GM18858 (cell line): ENCODE data around the gene NFE2L3.
"Not testable (repeated sequence)": the region's sequence is repeated elsewhere in the genome, so short reads cannot be mapped to it uniquely, and the experiment has no call there.

Source experiments
- ATAC-seq: cut with Tn5 transposase; IDR thresholded peaks from one replicate; pipeline ENCODE4 v1.9.1; 2021; ENCODE audit not compliant: unreplicated experiment

The NFE2L3 gene

DNA sequence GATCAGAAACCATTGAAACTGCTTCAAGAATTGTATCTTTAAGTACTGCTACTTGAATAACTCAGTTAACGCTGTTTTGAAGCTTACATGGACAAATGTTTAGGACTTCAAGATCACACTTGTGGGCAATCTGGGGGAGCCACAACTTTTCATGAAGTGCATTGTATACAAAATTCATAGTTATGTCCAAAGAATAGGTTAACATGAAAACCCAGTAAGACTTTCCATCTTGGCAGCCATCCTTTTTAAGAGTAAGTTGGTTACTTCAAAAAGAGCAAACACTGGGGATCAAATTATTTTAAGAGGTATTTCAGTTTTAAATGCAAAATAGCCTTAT lies 33.8 kb downstream of the NFE2L3 start:
- ATAC-seq = no peak

DNA sequence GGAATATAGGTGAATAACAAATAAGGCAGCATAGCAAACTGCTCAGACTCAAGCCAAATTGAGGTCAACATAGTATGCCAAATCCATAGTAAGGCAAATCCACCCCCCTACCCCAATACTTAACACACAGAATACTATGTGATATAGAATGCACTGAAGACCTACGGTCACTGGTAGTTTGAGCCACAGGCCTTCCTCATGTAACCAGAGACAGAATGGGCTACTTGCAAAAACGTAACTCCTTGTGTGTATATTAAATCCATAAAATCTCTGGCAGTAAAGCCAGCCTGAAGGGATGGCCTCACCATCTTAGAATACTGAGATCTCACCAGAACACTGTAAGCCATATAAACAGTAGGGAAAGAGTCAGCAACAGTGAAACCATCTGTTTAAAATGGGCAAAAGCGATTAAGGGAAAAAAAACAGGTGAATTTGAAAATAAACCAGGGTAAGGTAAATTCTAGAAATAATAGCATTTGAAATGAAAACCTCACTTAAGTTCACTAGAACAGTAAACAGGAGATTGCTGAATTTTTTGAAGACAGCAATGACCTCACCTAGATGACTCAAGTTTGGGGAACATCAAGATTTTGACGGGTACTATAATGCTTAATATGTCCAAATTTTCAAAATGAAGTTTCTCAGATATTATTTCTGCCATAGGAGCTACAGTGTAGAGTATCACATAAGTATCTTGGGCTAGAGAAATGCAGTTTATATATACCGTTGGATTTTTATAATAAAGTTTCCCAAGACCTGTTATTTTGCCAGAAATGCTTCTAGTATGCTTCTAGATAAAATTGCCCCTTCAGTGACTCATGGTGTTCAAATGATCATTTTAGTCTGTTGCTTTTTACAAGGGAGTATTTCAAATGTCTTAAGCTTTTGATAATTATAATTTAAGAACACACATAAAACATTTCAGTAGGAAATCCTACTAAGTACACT lies 34.6 kb downstream of the NFE2L3 start:
- no peak for ATAC-seq

DNA sequence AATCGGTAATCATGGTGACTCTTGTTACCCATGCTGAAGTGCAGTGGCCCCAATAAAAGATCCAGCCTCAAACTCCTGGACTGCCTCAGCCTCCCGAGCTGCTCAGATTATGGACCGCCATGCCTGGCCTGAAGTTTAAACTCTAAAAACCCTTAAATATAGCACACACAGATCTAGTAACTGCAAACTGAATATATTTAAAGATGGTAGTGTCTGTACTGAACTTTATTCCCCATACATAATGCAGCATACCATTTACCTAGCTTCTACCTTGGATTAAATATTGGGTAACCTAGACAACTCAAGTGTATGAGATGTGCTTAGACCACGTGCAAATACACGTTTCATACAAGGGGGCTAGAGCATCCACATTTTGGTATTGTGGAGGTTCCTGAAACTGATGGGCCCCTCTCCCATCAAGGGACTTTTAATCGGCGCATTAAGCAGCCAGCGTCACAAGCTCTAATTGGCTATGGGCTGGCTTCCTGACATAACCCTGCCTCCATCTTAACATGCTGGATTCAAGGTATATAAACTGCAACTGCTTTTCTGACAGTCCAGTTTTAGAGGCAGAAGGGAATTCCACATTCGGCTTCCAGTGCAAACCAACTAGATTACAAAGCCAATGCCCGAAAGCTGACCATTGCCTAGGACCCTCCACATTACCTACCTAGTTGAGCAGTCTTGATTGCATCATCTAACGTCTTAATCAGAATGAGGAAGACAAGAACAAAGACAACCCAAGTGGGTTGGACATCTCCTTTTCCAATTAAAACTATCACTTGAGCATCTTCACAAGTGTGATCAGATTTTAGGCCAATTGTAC lies 35.6 kb downstream of the NFE2L3 start:
- no peak for ATAC-seq

DNA sequence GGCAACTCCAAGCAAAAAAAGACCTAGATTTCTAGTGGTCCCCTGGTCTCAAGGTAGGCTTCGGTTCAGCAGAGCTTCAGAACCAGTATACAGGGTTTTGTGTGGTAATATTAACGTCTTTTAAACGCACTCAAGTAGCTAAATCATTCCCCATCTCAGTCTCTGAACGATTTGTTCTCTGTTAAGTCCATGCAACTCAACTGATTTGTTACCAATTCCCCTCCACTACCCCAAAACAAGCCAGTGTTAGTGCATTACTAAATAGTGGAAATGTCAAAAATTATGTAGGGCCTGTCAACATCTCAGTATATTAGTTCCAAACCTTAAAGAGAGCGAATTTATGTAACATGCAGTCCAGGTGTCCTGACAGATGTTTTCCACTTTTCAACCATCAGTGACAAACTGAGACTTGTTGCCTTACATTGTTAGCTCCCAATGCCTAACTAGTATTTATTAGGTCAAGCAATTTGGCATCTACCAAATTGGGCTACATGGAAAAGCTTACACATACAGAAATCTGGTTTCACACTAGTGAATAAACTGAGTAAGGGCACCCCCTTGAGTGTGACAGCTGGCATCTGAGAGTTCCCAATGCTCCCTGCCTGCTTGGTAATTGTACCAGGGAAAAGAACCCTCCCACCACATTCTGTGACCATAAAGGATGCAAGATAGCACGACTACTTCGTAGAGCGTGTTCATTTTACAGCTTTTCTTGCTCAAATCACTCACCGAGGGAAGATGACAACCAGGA lies 36.4 kb downstream of the NFE2L3 start:
- ATAC-seq = no peak

DNA sequence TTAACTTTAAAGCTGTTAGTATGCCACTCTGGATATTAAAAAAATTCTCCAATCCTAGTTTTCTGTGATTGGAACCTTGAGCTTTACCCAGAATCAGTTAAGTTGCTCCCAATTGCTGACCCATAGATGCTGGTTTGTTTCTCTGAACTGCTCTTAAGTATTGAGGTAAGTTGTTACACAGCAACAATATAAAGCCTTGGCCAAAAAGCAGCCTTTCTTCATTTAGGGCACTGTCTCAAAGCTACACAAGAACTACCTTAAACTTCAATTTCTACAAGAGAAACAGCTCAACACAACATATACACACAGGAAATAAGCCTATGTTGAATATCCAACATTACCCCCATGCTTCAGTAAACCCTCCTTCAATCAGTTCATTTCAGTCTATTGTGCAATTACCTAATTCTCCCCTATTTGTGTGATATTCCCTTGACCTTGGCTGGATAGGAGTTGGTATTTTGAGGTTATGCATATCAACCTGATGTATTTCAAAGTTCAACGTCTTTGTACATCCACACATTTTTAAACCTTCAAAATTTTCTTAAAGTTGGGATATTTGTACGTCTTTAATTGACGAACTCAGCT lies 37.1 kb downstream of the NFE2L3 start:
- ATAC-seq = no peak

DNA sequence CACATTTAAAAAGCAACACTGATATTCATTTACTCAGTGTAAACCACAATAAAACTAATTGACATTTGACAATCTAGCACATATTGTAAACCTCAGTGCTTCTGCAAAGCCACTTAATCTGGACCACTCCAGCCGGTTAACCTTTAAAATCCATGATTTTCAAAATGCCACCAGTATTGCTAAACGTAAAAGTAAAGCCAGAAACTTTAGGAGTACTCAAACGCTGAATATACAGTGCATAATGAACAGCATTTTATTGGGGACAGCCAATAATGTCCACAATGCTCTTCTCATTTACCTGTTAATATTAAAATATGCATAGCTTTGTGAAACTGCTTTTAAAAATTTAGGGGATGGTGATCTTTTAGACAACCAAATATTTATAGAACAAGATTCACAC lies 37.7 kb downstream of the NFE2L3 start:
- ATAC-seq = no peak

DNA sequence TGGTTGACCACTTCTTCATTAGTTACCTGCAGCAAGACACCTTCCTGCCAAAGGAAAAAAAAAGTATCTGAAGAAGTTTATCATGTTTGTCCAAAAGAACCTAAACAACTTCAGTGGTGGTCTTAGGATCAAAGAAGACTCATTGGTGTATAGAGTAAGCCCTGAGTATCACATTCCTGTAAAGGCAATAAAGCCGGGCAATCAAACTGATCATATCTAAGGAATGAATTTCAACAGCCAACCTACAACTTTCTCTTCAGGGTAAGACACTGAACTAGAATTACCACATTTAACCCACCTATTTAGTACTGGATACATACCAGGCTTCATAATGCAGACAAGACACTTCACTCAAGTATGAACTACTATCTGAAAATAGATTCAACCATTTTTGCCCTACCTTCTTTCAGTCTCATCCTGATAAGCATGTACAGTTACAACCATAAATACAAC lies 38.4 kb downstream of the NFE2L3 start:
- no peak for ATAC-seq

DNA sequence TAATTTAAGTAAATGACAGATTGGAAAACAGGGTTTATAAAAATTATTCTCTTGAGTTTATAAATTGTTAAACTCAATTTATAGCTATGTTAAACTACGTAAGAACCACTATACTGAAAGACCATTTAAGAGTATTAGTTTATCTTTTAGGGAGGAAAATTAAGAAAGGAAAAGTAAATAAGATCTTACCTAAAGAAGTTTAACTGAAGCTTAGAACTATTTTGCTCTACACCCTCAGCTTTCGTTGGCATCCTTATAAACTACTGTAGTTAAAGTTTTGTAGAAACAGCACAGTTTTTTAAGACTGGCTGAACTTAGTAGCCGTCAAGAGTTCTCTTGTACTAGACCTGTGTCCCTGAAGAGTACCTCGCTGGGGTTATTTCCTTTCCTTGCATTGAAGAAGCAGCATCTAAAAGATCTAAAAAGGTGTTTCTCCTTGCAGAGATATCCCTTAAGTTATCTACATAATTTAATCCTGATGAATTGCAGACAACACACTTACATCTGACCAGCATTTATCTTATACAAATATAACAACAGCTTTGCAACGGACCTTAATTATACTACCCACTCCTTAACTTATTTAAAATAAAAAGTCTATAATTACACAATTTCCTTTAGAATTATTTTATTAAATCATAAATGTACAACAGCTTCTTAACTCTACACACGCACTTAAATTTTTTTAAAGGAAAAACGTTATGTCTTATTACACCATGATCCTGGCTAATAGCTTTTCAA lies 39.4 kb downstream of the NFE2L3 start:
- ATAC-seq = no peak

DNA sequence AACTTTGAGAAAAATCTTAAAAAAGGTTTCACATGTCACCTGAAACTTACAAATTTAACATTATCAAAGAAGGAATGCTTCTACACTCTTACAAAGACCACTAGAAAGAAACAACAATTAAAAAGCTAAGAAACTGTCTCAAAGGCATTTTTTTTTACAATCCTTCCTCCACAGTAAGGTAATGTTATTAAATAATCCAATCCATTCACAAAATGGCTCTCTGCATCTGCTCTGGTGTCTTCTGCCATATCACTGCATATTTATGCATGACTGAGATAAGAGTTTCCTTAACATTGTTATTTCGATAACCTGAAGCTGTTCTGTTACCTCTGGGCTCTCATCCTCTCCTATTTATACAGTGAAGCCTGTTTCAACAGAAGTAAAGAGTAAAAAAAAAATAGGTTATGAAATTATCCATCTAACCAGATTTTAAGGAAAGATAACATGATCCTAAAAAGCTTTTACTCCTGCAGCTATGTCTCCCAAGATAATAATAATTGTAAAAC lies 40.0 kb downstream of the NFE2L3 start:
- no peak for ATAC-seq

DNA sequence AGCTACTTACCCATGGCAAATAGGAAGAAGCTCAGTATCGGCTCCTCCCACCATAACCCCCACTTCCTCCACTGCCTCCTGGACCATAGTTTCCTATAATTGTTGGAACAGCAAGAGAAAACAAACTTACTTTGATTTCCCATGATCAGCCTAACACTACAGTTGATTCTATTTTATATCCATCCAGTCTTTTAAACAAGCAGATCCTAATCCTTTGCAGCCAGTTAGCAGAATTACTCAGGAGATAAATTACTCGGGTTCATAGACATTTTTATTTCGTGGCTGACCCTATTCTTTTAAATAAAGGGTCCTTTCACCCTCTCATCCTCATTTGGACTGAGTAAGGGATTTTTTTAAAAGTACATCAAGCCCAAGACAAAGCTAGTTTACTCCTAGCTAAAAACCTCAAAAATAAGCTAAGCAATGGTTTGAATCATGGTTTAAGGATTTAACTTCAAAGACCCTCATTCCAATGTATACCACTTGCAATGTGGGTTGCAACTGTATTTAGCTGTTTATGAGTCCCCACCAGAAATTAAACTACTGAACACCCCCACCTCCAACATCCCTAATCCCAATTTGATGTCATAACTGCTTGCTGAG lies 40.6 kb downstream of the NFE2L3 start:
- no peak for ATAC-seq

DNA sequence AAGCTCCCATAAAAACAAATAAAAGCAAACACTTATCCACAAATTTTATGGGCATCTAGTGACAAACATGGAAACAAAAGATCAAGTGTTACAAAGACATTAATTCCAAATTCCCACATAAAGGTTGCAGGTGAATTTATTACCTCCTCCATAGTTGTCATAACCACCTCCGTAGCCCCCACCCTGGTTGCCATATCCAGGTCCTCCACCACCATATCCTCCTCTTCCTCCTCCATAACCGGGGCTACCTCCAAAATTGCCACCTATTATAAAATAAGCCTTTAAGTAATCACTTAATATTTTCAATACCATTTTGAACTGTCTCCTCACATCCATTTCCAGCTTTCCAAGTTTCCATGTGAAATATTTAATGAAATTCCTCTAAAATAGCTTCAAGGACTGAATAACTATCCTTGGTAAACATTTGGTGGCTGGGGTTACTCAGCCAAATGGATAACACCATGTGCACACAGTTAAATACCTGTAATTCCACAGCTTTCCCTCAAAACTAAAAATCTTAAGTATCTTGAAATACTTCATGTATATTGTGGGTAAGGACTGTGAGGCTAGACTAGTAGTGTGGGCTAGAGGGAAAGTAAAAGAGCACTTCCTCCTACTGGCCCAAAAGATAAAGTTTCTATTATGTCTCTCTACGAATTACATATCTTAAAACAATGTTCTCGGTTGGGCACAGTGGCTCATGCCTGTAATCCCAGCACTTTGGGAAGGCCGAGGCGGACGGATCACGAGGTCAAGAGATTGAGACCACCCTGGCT lies 41.6 kb downstream of the NFE2L3 start:
- ATAC-seq = no peak

DNA sequence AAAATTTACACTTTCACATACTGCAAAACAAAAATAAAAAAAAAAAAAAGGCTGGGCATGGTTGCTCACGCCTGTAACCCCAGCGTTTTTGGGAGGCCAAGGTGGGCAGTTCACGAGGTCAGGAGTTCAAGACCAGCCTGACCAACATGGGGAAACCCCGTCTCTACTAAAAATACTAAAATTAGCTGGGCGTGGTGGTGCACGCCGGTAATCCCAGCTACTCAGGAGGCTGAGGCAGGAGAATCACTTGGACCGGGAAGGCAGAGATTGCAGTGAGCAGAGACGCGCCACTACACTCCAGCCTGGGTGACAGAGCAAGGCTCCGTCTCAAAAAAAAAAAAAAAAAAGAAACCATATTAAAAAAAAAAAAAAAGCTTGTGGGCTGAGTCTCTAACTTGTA lies 42.8 kb downstream of the NFE2L3 start:
- ATAC-seq = not testable (repeated sequence)

DNA sequence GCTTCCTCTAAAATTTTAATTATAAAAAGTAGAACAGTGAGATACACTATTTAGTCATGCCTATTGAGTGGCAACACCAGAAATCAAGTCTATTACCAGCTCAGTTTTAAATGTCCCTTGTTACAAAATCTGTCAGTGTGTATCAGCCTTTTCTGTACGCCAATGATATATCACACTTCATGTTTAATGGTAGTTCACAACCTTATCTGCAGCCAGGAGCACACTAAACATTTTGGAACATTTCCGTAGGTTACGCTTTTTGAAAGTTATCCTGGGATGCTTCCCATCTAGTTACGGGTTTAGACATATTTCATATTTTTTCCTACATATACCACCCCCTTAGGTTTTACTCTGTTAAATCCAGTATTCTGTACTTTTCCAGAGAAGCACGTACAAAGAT lies 43.2 kb downstream of the NFE2L3 start:
- no peak for ATAC-seq

DNA sequence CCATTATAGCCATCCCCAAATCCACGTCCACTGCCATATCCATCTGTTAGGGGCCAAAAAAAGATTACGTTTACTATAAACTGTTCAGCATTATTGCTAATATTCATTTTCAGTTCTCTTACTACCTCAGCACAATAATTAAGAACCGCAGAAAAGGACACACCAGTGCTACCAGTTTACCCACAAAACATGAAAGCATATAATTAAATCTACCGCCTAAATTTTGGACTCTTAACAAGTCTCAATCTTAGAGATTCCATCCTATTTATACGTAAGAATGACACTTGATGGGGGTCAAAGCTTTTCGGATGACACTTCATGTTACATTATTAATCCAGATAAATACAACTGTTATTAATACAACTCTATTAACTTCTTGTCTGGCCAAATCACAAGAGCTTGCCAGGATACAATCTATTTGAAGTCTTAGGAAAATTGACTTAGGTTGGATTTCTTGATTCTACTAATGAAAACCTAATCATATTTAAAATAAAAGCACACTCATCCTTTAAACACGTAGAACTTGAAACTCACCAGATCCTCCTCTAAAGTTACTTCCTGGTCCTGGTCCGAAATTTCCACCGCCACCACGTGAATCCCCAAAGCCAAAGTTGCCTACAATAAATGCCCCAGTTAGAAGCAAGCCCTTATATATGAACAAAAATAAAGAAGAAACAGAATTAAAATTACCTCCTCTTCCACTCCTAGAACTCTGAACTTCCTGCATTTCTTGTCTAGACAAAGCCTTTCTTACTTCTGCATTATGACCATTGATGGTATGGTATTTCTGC lies 44.1 kb downstream of the NFE2L3 start:
- no peak for ATAC-seq

DNA sequence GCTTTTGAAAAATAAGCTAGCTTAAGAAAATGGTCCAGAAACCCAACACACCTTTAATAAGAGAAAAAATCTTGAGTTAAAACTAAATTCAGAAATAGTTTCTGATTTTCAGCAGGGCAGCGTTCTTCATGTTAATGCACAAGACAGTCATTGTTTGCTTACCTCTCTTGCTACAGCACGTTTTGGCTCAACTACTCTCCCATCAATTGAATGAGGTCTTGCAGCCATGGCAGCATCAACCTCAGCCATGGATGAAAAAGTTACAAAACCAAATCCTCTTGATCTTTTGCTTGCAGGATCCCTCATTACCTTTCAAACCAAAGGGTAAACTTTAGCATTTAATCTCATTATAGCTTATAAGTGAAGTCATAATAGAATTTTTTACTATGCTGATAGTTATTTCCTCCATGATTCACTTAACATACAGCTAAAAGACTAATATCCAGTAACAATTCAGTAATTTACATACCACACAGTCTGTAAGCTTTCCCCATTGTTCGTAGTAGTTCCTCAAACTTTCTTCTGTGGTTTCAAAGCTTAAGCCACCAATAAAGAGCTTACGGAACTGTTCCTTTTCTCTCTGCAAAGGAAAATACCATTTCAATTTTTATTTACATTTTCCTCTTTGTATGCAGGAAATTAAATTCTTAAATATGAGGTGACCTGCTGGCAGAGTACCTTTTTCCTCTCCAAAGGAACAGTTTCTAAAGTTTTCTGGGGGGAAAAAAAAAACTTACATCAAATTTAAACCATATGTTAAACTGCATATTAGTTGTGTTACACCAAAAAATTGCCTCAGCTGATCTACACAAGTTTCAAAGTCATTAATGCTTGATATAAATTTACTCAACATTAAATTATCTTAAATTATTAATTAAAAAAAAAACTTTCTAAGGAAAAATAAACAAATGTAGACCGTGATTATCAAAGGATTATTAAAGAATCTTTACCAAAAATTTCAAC lies 45.4 kb downstream of the NFE2L3 start:
- no peak for ATAC-seq

DNA sequence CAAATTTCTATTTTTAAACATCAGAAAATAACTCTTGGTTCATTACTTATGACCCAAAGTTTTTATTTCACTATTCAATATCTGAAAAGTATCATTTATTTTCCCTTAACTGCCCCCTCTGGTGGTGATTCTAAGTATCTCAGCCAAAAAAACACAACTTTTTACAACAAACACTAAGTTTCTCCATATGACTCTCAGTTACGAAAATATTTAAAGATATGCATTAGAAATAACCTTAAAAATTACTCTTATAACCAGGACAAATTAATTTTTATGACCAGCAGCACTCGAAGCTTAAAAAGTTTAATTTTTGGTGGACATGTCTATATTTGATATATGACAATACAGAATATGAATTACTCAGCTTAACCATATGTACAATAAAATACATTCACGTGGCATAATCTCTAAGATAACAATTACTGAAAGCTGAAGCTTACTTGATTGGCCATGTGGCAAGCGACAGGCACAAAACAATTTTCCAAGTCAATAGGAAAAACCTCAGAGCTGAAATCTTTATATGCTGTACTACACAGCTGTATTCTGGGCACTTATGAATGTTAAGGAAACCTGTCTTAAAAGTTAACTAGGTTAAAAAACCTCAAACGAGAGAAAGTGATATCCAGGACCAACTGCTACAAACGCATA lies 46.3 kb downstream of the NFE2L3 start:
- no peak for ATAC-seq

DNA sequence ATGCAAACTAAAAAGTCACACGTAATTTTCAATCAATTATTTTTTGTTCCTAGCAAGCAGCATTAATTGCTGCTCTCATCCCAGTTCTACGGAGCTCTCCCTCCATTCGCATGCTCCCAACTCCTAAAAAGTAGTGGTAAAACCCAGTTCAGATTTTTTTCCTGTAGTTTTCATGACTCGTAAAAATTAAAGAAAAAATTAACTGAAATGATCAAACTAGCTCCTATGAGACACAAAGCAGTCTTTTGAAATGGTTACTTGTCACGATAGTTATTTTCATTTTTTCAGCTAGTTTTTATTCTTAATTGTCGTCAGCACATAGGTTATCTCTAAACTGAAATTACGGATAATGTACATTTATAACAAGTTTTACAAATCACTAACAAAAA lies 46.8 kb downstream of the NFE2L3 start:
- ATAC-seq = no peak
